GM23338 (cell line): Measurements from ENCODE around the gene CLDN15.

ENCODE experiments used
- CREB1 ChIP-seq: fragments of 250-450 bp; sonication (Bioruptor Pico); IDR thresholded peaks from 2 replicates; pipeline ENCODE4 v1.5.0; 2020; ENCODE audit warnings: low read depth, mild to moderate bottlenecking, moderate library complexity
- CTCF ChIP-seq, 2 experiments: fragments of 200-600 bp in 1 of 2; sonication (generic) in 1 of 2; conservative IDR thresholded peaks; 2 replicates each; pipeline versions ENCODE4 v1.5.1 to v1.6.1; 2016 to 2017; ENCODE audit warnings: antibody characterized with exemption in 2 of 2, low read depth in 2 of 2, mild to moderate bottlenecking in 2 of 2, moderate library complexity in 1 of 2
- ETS1 ChIP-seq: IDR thresholded peaks from 2 replicates; pipeline ENCODE4 v1.6.1; 2016; ENCODE audit warnings: antibody characterized with exemption
- EZH2 ChIP-seq: fragments of 200-600 bp; sonication (generic); IDR thresholded peaks from one replicate; pipeline ENCODE4 v1.8.0; 2017; ENCODE audit warnings: antibody characterized with exemption, mild to moderate bottlenecking, low read depth; ENCODE audit not compliant: unreplicated experiment
- EZH2phosphoT487 ChIP-seq: fragments of 200-600 bp; sonication (generic); IDR thresholded peaks from one replicate; pipeline ENCODE4 v1.8.1; 2018; ENCODE audit warnings: antibody characterized with exemption; ENCODE audit not compliant: unreplicated experiment
- POLR2AphosphoS5 ChIP-seq: IDR thresholded peaks from 2 replicates; pipeline ENCODE4 v1.6.1; 2016; ENCODE audit warnings: antibody characterized with exemption, low read depth
- REST ChIP-seq: IDR thresholded peaks from one replicate; pipeline ENCODE4 v1.6.1; 2018; ENCODE audit warnings: antibody characterized with exemption; ENCODE audit not compliant: unreplicated experiment
- STAT1 ChIP-seq: IDR thresholded peaks from one replicate; pipeline ENCODE4 v1.6.1; 2016; ENCODE audit warnings: antibody characterized with exemption; ENCODE audit not compliant: unreplicated experiment
- ZNF114 ChIP-seq: fragments of 250-450 bp; sonication (Bioruptor Pico); IDR thresholded peaks from 2 replicates; pipeline ENCODE4 v1.5.0; 2020; ENCODE audit warnings: mild to moderate bottlenecking, moderate library complexity

GRCh38 chr7:101217388-101218235 is 20.0 kb downstream of the CLDN15 start, which contains the start of the genes PLOD3 and ZNHIT1:
- no peak for TF ChIP-seq REST
- no peak for TF ChIP-seq EZH2
- peak in 1 of 2 experiments; percentile 50; a peak in 2 of 4 replicates for TF ChIP-seq CTCF (conservative IDR thresholded peaks at IDR 0.05; ENCODE audit: low read depth in 2 of 2)
- peak; percentile 78 for TF ChIP-seq ETS1
- peak; percentile 60 for TF ChIP-seq POLR2AphosphoS5
- TF ChIP-seq CREB1 (CRISPR knock-in tag) = peak; percentile 74
- TF ChIP-seq EZH2phosphoT487 = no peak
- TF ChIP-seq STAT1 = no peak
- TF ChIP-seq ZNF114 (CRISPR knock-in tag) = no peak
